ENCODE results near the gene EVA1C.
"Not testable (repeated sequence)": the region's sequence is repeated elsewhere in the genome, so short reads cannot be mapped to it uniquely, and the experiment has no call there.

EVA1C gene

GRCh38 chr21:32389337-32390015 lies 23.0 kb upstream of the EVA1C start:
- no peak for DNase-seq (ENCODE audit: low read depth in 1 of 2, low spot score in 1 of 2)

- not testable (repeated sequence) for DNase-seq (ENCODE audit: low read depth in 1 of 2, low spot score in 1 of 2)
These were observed 21.8 kb upstream of the EVA1C start for GRCh38 chr21:32390537-32391224.

GRCh38 chr21:32391755-32392154 lies 20.8 kb upstream of the EVA1C start:
- no peak for DNase-seq (ENCODE audit: low read depth in 1 of 2, low spot score in 1 of 2)

- DNase-seq (ENCODE audit: low read depth in 1 of 2, low spot score in 1 of 2) = no peak
These were observed 20.1 kb upstream of the EVA1C start for GRCh38 chr21:32392299-32392879.

GRCh38 chr21:32392880-32393676 lies 19.4 kb upstream of the EVA1C start, which contains the start of gene URB1:
URB1 (minus strand) TSS chr21:32393012; CDS start chr21:32392910, 102 bp downstream.
- peak; percentile 93 for DNase-seq (ENCODE audit: low read depth in 1 of 2, low spot score in 1 of 2)

- no peak for DNase-seq (ENCODE audit: low read depth in 1 of 2, low spot score in 1 of 2)
These were observed 18.9 kb upstream of the EVA1C start for GRCh38 chr21:32393677-32394001.

- peak in 1 of 2 donors; percentile 29 for DNase-seq (ENCODE audit: low read depth in 1 of 2, low spot score in 1 of 2)
These were observed 9.2 kb upstream of the EVA1C start for GRCh38 chr21:32403201-32403777.

- DNase-seq (ENCODE audit: low read depth in 1 of 2, low spot score in 1 of 2) = no peak
These were observed 6.1 kb upstream of the EVA1C start for GRCh38 chr21:32406405-32406804.

GRCh38 chr21:32410291-32410690 lies 2.2 kb upstream of the EVA1C start:
- DNase-seq (ENCODE audit: low read depth in 1 of 2, low spot score in 1 of 2) = no peak

GRCh38 chr21:32410916-32411315 lies 1.6 kb upstream of the EVA1C start:
- no peak for DNase-seq (ENCODE audit: low read depth in 1 of 2, low spot score in 1 of 2)

GRCh38 chr21:32411350-32412161 lies 950 bp upstream of the EVA1C start:
- DNase-seq (ENCODE audit: low read depth in 1 of 2, low spot score in 1 of 2) = peak; percentile 40 to 51

GRCh38 chr21:32413015-32413504 lies 554 bp downstream of the EVA1C start:
- DNase-seq (ENCODE audit: low read depth in 1 of 2, low spot score in 1 of 2) = no peak

- no peak for DNase-seq (ENCODE audit: low read depth in 1 of 2, low spot score in 1 of 2)
These were observed 1.4 kb downstream of the EVA1C start for GRCh38 chr21:32413697-32414578.

GRCh38 chr21:32414579-32415358 lies 2.3 kb downstream of the EVA1C start:
- DNase-seq (ENCODE audit: low read depth in 1 of 2, low spot score in 1 of 2) = no peak

GRCh38 chr21:32415451-32416398 lies 3.2 kb downstream of the EVA1C start:
- no peak for DNase-seq (ENCODE audit: low read depth in 1 of 2, low spot score in 1 of 2)

GRCh38 chr21:32418146-32418545 lies 5.6 kb downstream of the EVA1C start:
- no peak for DNase-seq (ENCODE audit: low read depth in 1 of 2, low spot score in 1 of 2)

- DNase-seq (ENCODE audit: low read depth in 1 of 2, low spot score in 1 of 2) = no peak
These were observed 9.6 kb downstream of the EVA1C start for GRCh38 chr21:32422064-32422463.

Data from activated T-helper 1 cell treated with anti-CD3 and anti-CD28 coated beads, Interleukin-2, amount 50 U/mL, for 16 hours (primary cell).